ENCODE data around the gene LILRA2. TPM values are rescaled to one million over a fixed set of nuclear protein-coding genes. Genes with fewer than 3 reads are reported as not detected.

LILRA2 gene
- total and polyA plus RNA-seq, 5 donors from 2014 or later, result 0.18 to 0.64 TPM; not detected in 3

- Histone ChIP-seq H3K4me3 (ENCODE audit: low read depth, low read length) (no peak overlapping the region), H3K9me3 (ENCODE audit: control insufficient read depth in 2 of 2, low read length in 2 of 2) (no peaks in the 10 kb centered on the region), H3K36me3 (ENCODE audit: control insufficient read depth, insufficient read depth, low read length) (no peaks in the 10 kb centered on the region), H3K4me1 (ENCODE audit: control insufficient read depth, insufficient read depth, low read length, poor library complexity, severe bottlenecking) (no peaks in the 10 kb centered on the region), H3K27me3 (ENCODE audit: control insufficient read depth, insufficient read depth, low read length) (no peaks in the 10 kb centered on the region), H3K27ac (ENCODE audit: insufficient read depth, low read length, poor library complexity, severe bottlenecking) (no peak overlapping the region)
- no peaks in the 10 kb centered on the region for H3K36me3 Mint-ChIP-seq
- H3K4me3 Mint-ChIP-seq, result no peak overlapping the region
- ATAC-seq (ENCODE audit: low read depth in 2 of 2) (no peak), DNase-seq (no peak)
- peaks cover 0 to 5% (median 3%) of the 10 kb centered on the region in 4 donors for H3K4me1 Mint-ChIP-seq
- peaks cover 0 to 3% (median 0%) of the 10 kb centered on the region in 7 donors for H3K9me3 Mint-ChIP-seq
- H3K27ac Mint-ChIP-seq, result no peak overlapping the region
- peaks cover 31% of the 10 kb centered on the region for H3K27me3 Mint-ChIP-seq
Observed at GRCh38 chr19:54536956-54537355, 36.6 kb upstream of the LILRA2 start.

GRCh38 chr19:54541712-54542111 is 31.9 kb upstream of the LILRA2 start:
- Mint-ChIP-seq H3K4me3 (no peak overlapping the region), H3K27ac (no peak overlapping the region), H3K36me3 (no peaks in the 10 kb centered on the region), H3K27me3 (peaks cover 4% of the 10 kb centered on the region), H3K9me3 (peaks cover 0 to 3% (median 0%) of the 10 kb centered on the region in 7 donors), H3K4me1 (peaks cover 0 to 2% (median 0%) of the 10 kb centered on the region in 4 donors)
- Histone ChIP-seq H3K9me3 (ENCODE audit: control insufficient read depth in 2 of 2, low read length in 2 of 2) (no peaks in the 10 kb centered on the region), H3K4me3 (ENCODE audit: low read depth, low read length) (no peak overlapping the region), H3K4me1 (ENCODE audit: control insufficient read depth, insufficient read depth, low read length, poor library complexity, severe bottlenecking) (no peaks in the 10 kb centered on the region), H3K36me3 (ENCODE audit: control insufficient read depth, insufficient read depth, low read length) (no peaks in the 10 kb centered on the region), H3K27ac (ENCODE audit: insufficient read depth, low read length, poor library complexity, severe bottlenecking) (no peak overlapping the region), H3K27me3 (ENCODE audit: control insufficient read depth, insufficient read depth, low read length) (no peaks in the 10 kb centered on the region)
- DNase-seq, result no peak
- ATAC-seq (ENCODE audit: low read depth in 2 of 2), result no peak

GRCh38 chr19:54548806-54549205 is 24.8 kb upstream of the LILRA2 start:
- Mint-ChIP-seq H3K27ac (no peak overlapping the region), H3K9me3 (peaks cover 0 to 5% (median 2%) of the 10 kb centered on the region in 7 donors), H3K4me3 (no peak overlapping the region), H3K4me1 (peaks cover 0 to 5% (median 0%) of the 10 kb centered on the region in 4 donors), H3K27me3 (no peaks in the 10 kb centered on the region), H3K36me3 (no peaks in the 10 kb centered on the region)
- H3K27ac ChIP-seq (ENCODE audit: insufficient read depth, low read length, poor library complexity, severe bottlenecking), result no peak overlapping the region
- H3K36me3 ChIP-seq (ENCODE audit: control insufficient read depth, insufficient read depth, low read length), result no peaks in the 10 kb centered on the region
- no peaks in the 10 kb centered on the region for H3K27me3 ChIP-seq (ENCODE audit: control insufficient read depth, insufficient read depth, low read length)
- DNase-seq (no peak), ATAC-seq (ENCODE audit: low read depth in 2 of 2) (no peak)
- H3K4me1 ChIP-seq (ENCODE audit: control insufficient read depth, insufficient read depth, low read length, poor library complexity, severe bottlenecking), result no peaks in the 10 kb centered on the region
- no peak overlapping the region for H3K4me3 ChIP-seq (ENCODE audit: low read depth, low read length)
- H3K9me3 ChIP-seq (ENCODE audit: control insufficient read depth in 2 of 2, low read length in 2 of 2), result no peaks in the 10 kb centered on the region

- no peaks in the 10 kb centered on the region for H3K36me3 ChIP-seq (ENCODE audit: control insufficient read depth, insufficient read depth, low read length)
- H3K27ac ChIP-seq (ENCODE audit: insufficient read depth, low read length, poor library complexity, severe bottlenecking), result no peak overlapping the region
- no peaks in the 10 kb centered on the region for H3K4me1 ChIP-seq (ENCODE audit: control insufficient read depth, insufficient read depth, low read length, poor library complexity, severe bottlenecking)
- Mint-ChIP-seq H3K9me3 (peaks cover 0 to 5% (median under 1%) of the 10 kb centered on the region in 7 donors), H3K4me3 (no peak overlapping the region), H3K27me3 (no peaks in the 10 kb centered on the region), H3K36me3 (no peaks in the 10 kb centered on the region), H3K4me1 (peaks cover 0 to 5% (median 0%) of the 10 kb centered on the region in 4 donors), H3K27ac (no peak overlapping the region)
- ATAC-seq (ENCODE audit: low read depth in 2 of 2) (no peak), DNase-seq (no peak)
- H3K9me3 ChIP-seq (ENCODE audit: control insufficient read depth in 2 of 2, low read length in 2 of 2), result no peaks in the 10 kb centered on the region
- no peaks in the 10 kb centered on the region for H3K27me3 ChIP-seq (ENCODE audit: control insufficient read depth, insufficient read depth, low read length)
- H3K4me3 ChIP-seq (ENCODE audit: low read depth, low read length), result no peak overlapping the region
Observed at GRCh38 chr19:54549224-54549623, 24.4 kb upstream of the LILRA2 start.

- no peak for ATAC-seq (ENCODE audit: low read depth in 2 of 2)
- Mint-ChIP-seq H3K9me3 (peaks cover 0 to 5% (median 0%) of the 10 kb centered on the region in 7 donors), H3K36me3 (no peaks in the 10 kb centered on the region), H3K4me1 (peaks cover 0 to 5% (median 0%) of the 10 kb centered on the region in 4 donors), H3K27me3 (no peaks in the 10 kb centered on the region), H3K4me3 (no peak overlapping the region), H3K27ac (no peak overlapping the region)
- Histone ChIP-seq H3K4me3 (ENCODE audit: low read depth, low read length) (no peak overlapping the region), H3K36me3 (ENCODE audit: control insufficient read depth, insufficient read depth, low read length) (no peaks in the 10 kb centered on the region), H3K27ac (ENCODE audit: insufficient read depth, low read length, poor library complexity, severe bottlenecking) (no peak overlapping the region), H3K9me3 (ENCODE audit: control insufficient read depth in 2 of 2, low read length in 2 of 2) (no peaks in the 10 kb centered on the region), H3K27me3 (ENCODE audit: control insufficient read depth, insufficient read depth, low read length) (no peaks in the 10 kb centered on the region), H3K4me1 (ENCODE audit: control insufficient read depth, insufficient read depth, low read length, poor library complexity, severe bottlenecking) (no peaks in the 10 kb centered on the region)
- no peak for DNase-seq
Observed at GRCh38 chr19:54551293-54551692, 22.3 kb upstream of the LILRA2 start.

- Histone ChIP-seq H3K4me3 (ENCODE audit: low read depth, low read length) (no peak overlapping the region), H3K4me1 (ENCODE audit: control insufficient read depth, insufficient read depth, low read length, poor library complexity, severe bottlenecking) (no peaks in the 10 kb centered on the region), H3K27ac (ENCODE audit: insufficient read depth, low read length, poor library complexity, severe bottlenecking) (no peak overlapping the region), H3K36me3 (ENCODE audit: control insufficient read depth, insufficient read depth, low read length) (no peaks in the 10 kb centered on the region), H3K9me3 (ENCODE audit: control insufficient read depth in 2 of 2, low read length in 2 of 2) (no peaks in the 10 kb centered on the region), H3K27me3 (ENCODE audit: control insufficient read depth, insufficient read depth, low read length) (no peaks in the 10 kb centered on the region)
- no peak for ATAC-seq (ENCODE audit: low read depth in 2 of 2)
- H3K27me3 Mint-ChIP-seq, result no peaks in the 10 kb centered on the region
- peaks cover 0 to 5% (median 0%) of the 10 kb centered on the region in 4 donors for H3K4me1 Mint-ChIP-seq
- peaks cover 0 to 5% (median 0%) of the 10 kb centered on the region in 7 donors for H3K9me3 Mint-ChIP-seq
- DNase-seq, result no peak
- H3K27ac Mint-ChIP-seq, result peak overlapping the region in 1 of 3 donors; percentile 30
- no peaks in the 10 kb centered on the region for H3K36me3 Mint-ChIP-seq
- no peak overlapping the region for H3K4me3 Mint-ChIP-seq
Observed at GRCh38 chr19:54551950-54552912, 21.4 kb upstream of the LILRA2 start.

- ATAC-seq (ENCODE audit: low read depth in 2 of 2), result no peak
- Histone ChIP-seq H3K36me3 (ENCODE audit: control insufficient read depth, insufficient read depth, low read length) (no peaks in the 10 kb centered on the region), H3K4me3 (ENCODE audit: low read depth, low read length) (no peak overlapping the region), H3K27me3 (ENCODE audit: control insufficient read depth, insufficient read depth, low read length) (no peaks in the 10 kb centered on the region), H3K9me3 (ENCODE audit: control insufficient read depth in 2 of 2, low read length in 2 of 2) (no peaks in the 10 kb centered on the region), H3K27ac (ENCODE audit: insufficient read depth, low read length, poor library complexity, severe bottlenecking) (no peak overlapping the region), H3K4me1 (ENCODE audit: control insufficient read depth, insufficient read depth, low read length, poor library complexity, severe bottlenecking) (no peaks in the 10 kb centered on the region)
- Mint-ChIP-seq H3K36me3 (no peaks in the 10 kb centered on the region), H3K27me3 (peaks cover 1% of the 10 kb centered on the region), H3K27ac (no peak overlapping the region), H3K9me3 (peaks cover 0 to 5% (median 0%) of the 10 kb centered on the region in 7 donors), H3K4me1 (peaks cover 0 to 5% (median 0%) of the 10 kb centered on the region in 4 donors), H3K4me3 (no peak overlapping the region)
- no peak for DNase-seq
Observed at GRCh38 chr19:54552913-54553310, 20.7 kb upstream of the LILRA2 start.
